MCF 10A (cell line): ENCODE data around the gene SLF2. TPM values are rescaled to one million over a fixed set of nuclear protein-coding genes. Genes with fewer than 3 reads are reported as not detected.

Experiments used
- BruUV-seq: library from RNA; stranded (reverse); fragments of 400-500 nt; replicated peaks from 2 replicates; lab custom pipeline; 2021; lab: Mats Ljungman, UMichigan
- CTCF ChIA-PET: fragments of 300-600 bp; sonication (Branson Sonifier 250); formaldehyde crosslinking; extraction: SDS; loops from one replicate; lab custom pipeline; 2021; ENCODE audit warnings: antibody characterized with exemption, inconsistent platforms; lab: Yijun Ruan, JAX
- POLR2A ChIA-PET: fragments of 300-600, 350-650 bp; sonication (Branson Sonifier 250); formaldehyde crosslinking; extraction: SDS; loops from one replicate; lab custom pipeline; 2020; ENCODE audit warnings: antibody characterized with exemption, inconsistent platforms; lab: Yijun Ruan, JAX
- DNase-seq: peaks from one replicate; pipeline ENCODE4 v3.0.0-alpha.2; 2018; ENCODE audit not compliant: unreplicated experiment
- H3K27ac Mint-ChIP-seq: one replicate; pipeline ENCODE4 v1.8.0; 2022; ENCODE audit warnings: mild to moderate bottlenecking, low read depth, mixed read lengths; ENCODE audit not compliant: unreplicated experiment
- H3K27me3 Mint-ChIP-seq: one replicate; pipeline ENCODE4 v1.8.0; 2022; ENCODE audit warnings: mixed read lengths; ENCODE audit not compliant: insufficient read depth, unreplicated experiment
- H3K36me3 Mint-ChIP-seq: one replicate; pipeline ENCODE4 v1.8.0; 2022; ENCODE audit warnings: mild to moderate bottlenecking, moderate library complexity, mixed read lengths; ENCODE audit not compliant: insufficient read depth, unreplicated experiment
- H3K4me1 Mint-ChIP-seq: one replicate; pipeline ENCODE4 v1.8.0; 2022; ENCODE audit warnings: mixed read lengths; ENCODE audit not compliant: insufficient read depth, unreplicated experiment
- H3K4me3 Mint-ChIP-seq: one replicate; pipeline ENCODE4 v1.8.0; 2022; ENCODE audit warnings: mild to moderate bottlenecking, moderate library complexity, mixed read lengths; ENCODE audit not compliant: unreplicated experiment
- H3K9me3 Mint-ChIP-seq: one replicate; pipeline ENCODE4 v1.8.0; 2022; ENCODE audit warnings: mixed read lengths; ENCODE audit not compliant: unreplicated experiment
- intact Hi-C: fragments of 100-400 bp; cut with micrococcal nuclease; formaldehyde crosslinking; loops from 2 replicates; pipeline ENCODE4 v1.14.1; 2022
- total RNA-seq: library from RNA; stranded (reverse); gene quantifications from 2 replicates; pipeline ENCODE4 v1.2.3, GENCODE V29; 2022
- TF ChIP-seq, protein P1 (sequence below): fragments of 200-600 bp; IDR thresholded peaks from one replicate; pipeline ENCODE4 v1.8.0; 2022; ENCODE audit warnings: antibody characterized with exemption, mild to moderate bottlenecking; ENCODE audit not compliant: unreplicated experiment

The SLF2 gene
- total RNA-seq, 1 experiment from 2014 or later = 27.0 TPM

DNA sequence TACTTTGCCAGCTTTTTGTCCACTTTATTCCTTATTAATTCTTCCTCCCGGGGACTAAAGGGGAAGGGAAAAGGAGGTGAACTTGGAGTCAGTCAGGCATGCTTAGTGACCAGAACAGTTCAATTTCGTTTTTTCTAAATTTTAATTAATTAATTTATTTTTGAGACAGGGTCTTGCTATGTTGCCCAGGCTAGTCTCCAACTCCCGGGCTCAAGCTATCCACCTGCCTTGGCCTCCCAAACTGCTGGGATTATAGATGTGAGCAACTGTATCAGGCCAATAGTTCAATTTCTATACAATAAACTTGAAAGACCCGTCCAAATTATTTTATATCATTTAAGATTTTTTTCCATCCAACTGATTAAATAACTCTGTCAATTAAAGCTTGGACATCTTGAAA lies 1.3 kb upstream of the SLF2 start:
- no peak overlapping the region for H3K27ac Mint-ChIP-seq
- H3K9me3 Mint-ChIP-seq = no peaks in the 10 kb centered on the region
- no peaks in the 10 kb centered on the region for H3K27me3 Mint-ChIP-seq
- no peak overlapping the region for H3K4me3 Mint-ChIP-seq
- ChIA-PET POLR2A (interaction anchor here (1.0 to 2.0 kb wide), 5 partner anchors 15 to 86 kb away, joined by 3 to 12 read pairs (median 4); partner anchors contain the start of genes MRPL43 and TWNK), CTCF (no interaction called here)
- no TSS peak for BruUV-seq
- DNase-seq = no peak
- peaks cover 9% of the 10 kb centered on the region for H3K36me3 Mint-ChIP-seq
- H3K4me1 Mint-ChIP-seq = peaks cover 15% of the 10 kb centered on the region
- TF ChIP-seq, protein P1, sequence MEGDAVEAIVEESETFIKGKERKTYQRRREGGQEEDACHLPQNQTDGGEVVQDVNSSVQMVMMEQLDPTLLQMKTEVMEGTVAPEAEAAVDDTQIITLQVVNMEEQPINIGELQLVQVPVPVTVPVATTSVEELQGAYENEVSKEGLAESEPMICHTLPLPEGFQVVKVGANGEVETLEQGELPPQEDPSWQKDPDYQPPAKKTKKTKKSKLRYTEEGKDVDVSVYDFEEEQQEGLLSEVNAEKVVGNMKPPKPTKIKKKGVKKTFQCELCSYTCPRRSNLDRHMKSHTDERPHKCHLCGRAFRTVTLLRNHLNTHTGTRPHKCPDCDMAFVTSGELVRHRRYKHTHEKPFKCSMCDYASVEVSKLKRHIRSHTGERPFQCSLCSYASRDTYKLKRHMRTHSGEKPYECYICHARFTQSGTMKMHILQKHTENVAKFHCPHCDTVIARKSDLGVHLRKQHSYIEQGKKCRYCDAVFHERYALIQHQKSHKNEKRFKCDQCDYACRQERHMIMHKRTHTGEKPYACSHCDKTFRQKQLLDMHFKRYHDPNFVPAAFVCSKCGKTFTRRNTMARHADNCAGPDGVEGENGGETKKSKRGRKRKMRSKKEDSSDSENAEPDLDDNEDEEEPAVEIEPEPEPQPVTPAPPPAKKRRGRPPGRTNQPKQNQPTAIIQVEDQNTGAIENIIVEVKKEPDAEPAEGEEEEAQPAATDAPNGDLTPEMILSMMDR = no peak
- intact Hi-C loops = no loop called here

DNA sequence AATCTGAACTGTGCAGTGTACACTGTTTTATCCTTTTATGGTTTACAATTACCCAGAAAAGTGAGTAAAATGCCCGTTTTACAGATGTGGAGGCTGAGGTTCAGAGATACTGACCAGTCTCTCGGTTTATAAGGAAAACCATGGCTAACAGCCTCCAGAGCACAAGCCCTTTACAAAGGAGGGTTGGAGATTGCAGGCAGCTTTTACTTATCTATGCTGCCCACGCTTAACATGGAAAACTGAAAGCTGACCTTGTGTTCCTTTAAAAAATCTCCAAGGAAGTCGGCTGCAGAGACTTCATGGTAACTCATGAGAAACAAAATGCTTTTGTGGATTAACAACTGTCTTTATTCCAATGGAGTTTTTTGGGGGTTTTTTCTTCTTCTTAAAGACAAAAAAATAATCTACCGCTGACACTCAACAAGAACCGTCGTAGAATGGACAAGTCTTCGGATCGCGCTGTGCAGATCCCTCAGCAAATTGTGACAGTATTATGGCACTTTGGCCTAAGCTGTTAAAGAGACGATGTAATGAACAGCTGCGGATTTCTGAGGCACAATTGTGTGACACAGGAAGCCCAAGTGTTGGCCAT lies 654 bp upstream of the SLF2 start:
- TF ChIP-seq, protein P1 = no peak
- peaks cover 16% of the 10 kb centered on the region for H3K36me3 Mint-ChIP-seq
- H3K4me3 Mint-ChIP-seq = peak overlapping the region; percentile 97
- CTCF ChIA-PET = interaction anchor here (0.6 kb wide), 2 partner anchors 92 to 380 kb away, joined by 3 read pairs; no protein-coding TSS in a partner anchor
- peak overlapping the region; percentile 27 for H3K27ac Mint-ChIP-seq
- intact Hi-C loops = no loop called here
- no peaks in the 10 kb centered on the region for H3K9me3 Mint-ChIP-seq
- peaks cover 15% of the 10 kb centered on the region for H3K4me1 Mint-ChIP-seq
- BruUV-seq = TSS peak; percentile 72
- POLR2A ChIA-PET = interaction anchor here (0.8 to 2.0 kb wide), 9 partner anchors 16 to 539 kb away, joined by 3 to 12 read pairs (median 4); partner anchors contain the start of genes HIF1AN, MRPL43 and TWNK
- no peaks in the 10 kb centered on the region for H3K27me3 Mint-ChIP-seq
- peak; percentile 8 for DNase-seq

DNA sequence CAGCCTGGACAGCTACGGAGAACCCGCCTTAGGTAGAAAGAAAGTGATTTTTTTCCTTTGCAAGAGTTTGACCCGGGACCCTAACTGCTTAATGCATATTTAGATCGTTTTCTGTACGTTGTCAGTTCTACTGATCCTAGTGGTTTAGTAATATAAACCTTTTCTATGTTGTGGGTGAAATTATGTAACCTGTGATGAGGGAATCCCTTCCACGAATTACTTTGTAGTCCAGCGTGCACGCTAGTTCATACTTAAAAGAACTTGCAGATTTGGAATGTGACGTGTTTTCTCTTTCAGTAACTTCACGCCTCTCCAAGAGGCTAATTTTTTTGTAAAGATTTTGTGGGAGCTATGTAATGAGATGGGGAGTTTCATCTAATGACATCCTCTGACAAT lies 705 bp downstream of the SLF2 start:
- Mint-ChIP-seq H3K36me3 (peaks cover 17% of the 10 kb centered on the region), H3K27me3 (no peaks in the 10 kb centered on the region), H3K4me1 (peaks cover 15% of the 10 kb centered on the region), H3K27ac (peak overlapping the region; percentile 64), H3K4me3 (peak overlapping the region; percentile 97), H3K9me3 (no peaks in the 10 kb centered on the region)
- TSS peak; percentile 41 for BruUV-seq
- intact Hi-C loops = no loop called here
- ChIA-PET CTCF (interaction anchor here (1.3 kb wide), 1 partner anchor 8 kb away, joined by 3 read pairs; no protein-coding TSS in a partner anchor), POLR2A (interaction anchor here (0.6 to 2.0 kb wide), 17 partner anchors 10 to 1181 kb away, joined by 3 to 8 read pairs (median 3); partner anchors contain the start of genes COX15, CUTC, HIF1AN and MRPL43)
- DNase-seq = no peak
- TF ChIP-seq, protein P1 = no peak

DNA sequence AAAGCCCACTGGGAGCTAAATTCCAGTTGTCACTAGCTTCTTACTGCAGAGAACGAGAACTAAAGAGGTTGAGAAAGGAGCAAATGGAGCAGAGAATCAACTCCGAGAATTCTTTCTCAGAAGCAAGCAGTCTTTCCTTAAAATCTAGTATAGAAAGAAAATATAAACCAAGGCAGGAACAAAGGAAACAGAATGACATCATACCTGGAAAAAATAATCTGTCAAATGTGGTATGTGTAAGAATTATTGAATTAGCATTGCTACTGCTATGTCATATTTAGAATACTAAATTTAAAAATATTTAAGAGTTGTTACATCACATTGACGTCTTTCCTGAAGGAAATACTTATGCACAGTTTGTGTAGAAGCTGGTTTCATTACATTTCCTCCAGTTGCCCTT lies 4.3 kb downstream of the SLF2 start:
- no peak for DNase-seq
- no peaks in the 10 kb centered on the region for H3K9me3 Mint-ChIP-seq
- ChIA-PET POLR2A (interaction anchor here (0.7 kb wide), 1 partner anchor 280 kb away, joined by 3 read pairs; no protein-coding TSS in a partner anchor), CTCF (interaction anchor here (0.5 kb wide), 1 partner anchor 79 kb away, joined by 3 read pairs; no protein-coding TSS in a partner anchor)
- BruUV-seq = no TSS peak
- intact Hi-C loops = no loop called here
- H3K36me3 Mint-ChIP-seq = peaks cover 53% of the 10 kb centered on the region
- H3K4me3 Mint-ChIP-seq = no peak overlapping the region
- peaks cover 15% of the 10 kb centered on the region for H3K4me1 Mint-ChIP-seq
- H3K27ac Mint-ChIP-seq = no peak overlapping the region
- TF ChIP-seq, protein P1 = no peak
- H3K27me3 Mint-ChIP-seq = no peaks in the 10 kb centered on the region
